ENCODE measurements around the gene HOXA2. TPM values are rescaled to one million over a fixed set of nuclear protein-coding genes. Genes with fewer than 3 reads are reported as not detected.

Gene HOXA2
- polyA plus RNA-seq, 1 donor (not counting 4 experiments of a cell fraction or from before 2014, with no cell fraction given): 0.71 TPM

GRCh38 chr7:27066148-27066547, 36.3 kb downstream of the HOXA2 start:
- peak; percentile 77 for FAIRE-seq
- peak overlapping the region; percentile 69 for H3K4me2 ChIP-seq (ENCODE audit: control insufficient read depth, extremely low read depth, insufficient read depth, low read depth, low read length)
- dilution Hi-C loops (cut with MboI; ENCODE audit: extremely low pct_ligation_motif_present, low sequenced_read_pairs): no loop called here
- no peaks in the 10 kb centered on the region for H3K36me3 ChIP-seq (ENCODE audit: control insufficient read depth in 2 of 2, extremely low read depth in 1 of 2, insufficient read depth in 2 of 2, low read length in 2 of 2)
- TF ChIP-seq CTCF (optimal IDR thresholded peaks at IDR 0.05 in 1 of 3, IDR thresholded peaks at IDR 0.05 in 1 of 3, conservative IDR thresholded peaks at IDR 0.05 in 1 of 3; ENCODE audit: extremely low read depth in 1 of 3, insufficient read depth in 2 of 3, low read length in 3 of 3): no peak
- H3K27me3 ChIP-seq (ENCODE audit: control insufficient read depth, extremely low read depth, insufficient read depth, low read length): no peaks in the 10 kb centered on the region
- H3K27ac ChIP-seq (ENCODE audit: control insufficient read depth, insufficient read depth, low read length): peak overlapping the region; percentile 46
- no peaks in the 10 kb centered on the region for H3K9me3 ChIP-seq (ENCODE audit: control insufficient read depth, low read depth, low read length)
- H3K79me2 ChIP-seq (ENCODE audit: control insufficient read depth, insufficient read depth, low read length): no peaks in the 10 kb centered on the region
- H3K9me1 ChIP-seq (ENCODE audit: control insufficient read depth, extremely low read depth, insufficient read depth, low read length): no peaks in the 10 kb centered on the region
- no peak overlapping the region for H3K4me3 ChIP-seq (ENCODE audit: control insufficient read depth in 2 of 3, extremely low read depth in 1 of 3, insufficient read depth in 2 of 3, low read depth in 1 of 3, low read length in 3 of 3)
- peak overlapping the region; percentile 39 for H2AFZ ChIP-seq (ENCODE audit: control insufficient read depth, low read length)
- DNase-seq (ENCODE audit: low read depth, low spot score): no peak
- H3K9ac ChIP-seq (ENCODE audit: control insufficient read depth, extremely low read depth, insufficient read depth, low read length): no peak overlapping the region
- peaks cover 9% of the 10 kb centered on the region for H3K4me1 ChIP-seq (ENCODE audit: control insufficient read depth, extremely low read depth, insufficient read depth, low read length)
- H4K20me1 ChIP-seq (ENCODE audit: control insufficient read depth, extremely low read depth, insufficient read depth, low read length): no peaks in the 10 kb centered on the region

DNA sequence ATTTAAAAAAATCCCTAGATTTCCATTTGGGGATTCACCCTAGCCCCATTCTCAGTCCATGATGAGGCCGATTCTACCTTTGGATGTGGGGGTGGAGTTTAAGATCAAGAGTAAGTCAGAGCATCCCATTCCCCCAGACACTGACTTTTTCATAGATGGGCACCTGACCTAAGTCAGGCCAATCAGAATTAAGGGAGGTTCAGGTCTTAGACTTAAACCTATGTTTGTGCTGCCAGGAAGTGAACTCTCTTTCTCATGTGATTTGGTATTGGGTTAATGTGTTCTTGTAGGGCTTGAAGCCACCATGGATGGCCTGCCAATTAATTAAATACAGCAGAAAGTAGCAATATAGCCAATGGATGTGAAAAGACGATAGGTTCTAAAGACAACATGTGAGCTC, 36.8 kb downstream of the HOXA2 start:
- H3K4me2 ChIP-seq (ENCODE audit: control insufficient read depth, extremely low read depth, insufficient read depth, low read depth, low read length): peak overlapping the region; percentile 69
- H3K27me3 ChIP-seq (ENCODE audit: control insufficient read depth, extremely low read depth, insufficient read depth, low read length): no peaks in the 10 kb centered on the region
- H3K9ac ChIP-seq (ENCODE audit: control insufficient read depth, extremely low read depth, insufficient read depth, low read length): no peak overlapping the region
- FAIRE-seq (no peak), DNase-seq (ENCODE audit: low read depth, low spot score) (no peak)
- H3K27ac ChIP-seq (ENCODE audit: control insufficient read depth, insufficient read depth, low read length): peak overlapping the region; percentile 46
- H3K4me1 ChIP-seq (ENCODE audit: control insufficient read depth, extremely low read depth, insufficient read depth, low read length): peaks cover 9% of the 10 kb centered on the region
- no peak overlapping the region for H3K4me3 ChIP-seq (ENCODE audit: control insufficient read depth in 2 of 3, extremely low read depth in 1 of 3, insufficient read depth in 2 of 3, low read depth in 1 of 3, low read length in 3 of 3)
- H3K79me2 ChIP-seq (ENCODE audit: control insufficient read depth, insufficient read depth, low read length): no peaks in the 10 kb centered on the region
- no peaks in the 10 kb centered on the region for H3K9me3 ChIP-seq (ENCODE audit: control insufficient read depth, low read depth, low read length)
- dilution Hi-C loops (cut with MboI; ENCODE audit: extremely low pct_ligation_motif_present, low sequenced_read_pairs): no loop called here
- TF ChIP-seq EZH2 (IDR thresholded peaks at IDR 0.05; ENCODE audit: low read length) (no peak), CTCF (optimal IDR thresholded peaks at IDR 0.05 in 1 of 3, IDR thresholded peaks at IDR 0.05 in 1 of 3, conservative IDR thresholded peaks at IDR 0.05 in 1 of 3; ENCODE audit: extremely low read depth in 1 of 3, insufficient read depth in 2 of 3, low read length in 3 of 3) (no peak)
- no peaks in the 10 kb centered on the region for H3K36me3 ChIP-seq (ENCODE audit: control insufficient read depth in 2 of 2, extremely low read depth in 1 of 2, insufficient read depth in 2 of 2, low read length in 2 of 2)
- no peaks in the 10 kb centered on the region for H4K20me1 ChIP-seq (ENCODE audit: control insufficient read depth, extremely low read depth, insufficient read depth, low read length)
- peak overlapping the region; percentile 39 for H2AFZ ChIP-seq (ENCODE audit: control insufficient read depth, low read length)
- no peaks in the 10 kb centered on the region for H3K9me1 ChIP-seq (ENCODE audit: control insufficient read depth, extremely low read depth, insufficient read depth, low read length)

Data from keratinocyte (primary cell).